Spleen (tissue), 7 donors: ENCODE measurements around the gene SDCBP2.

Experiments
- CTCF ChIP-seq, 11 experiments: fragments of 200-600 bp in 7 of 11; fragments of 450-650 bp in 4 of 11; sonication (generic) in 4 of 11; IDR thresholded peaks in 8 of 11; conservative IDR thresholded peaks in 3 of 11; 1 replicate in 7 of 11; 2 replicates in 4 of 11; pipeline versions ENCODE4 v1.4.0 to v1.8.0; 2016 to 2021; ENCODE audit warnings: antibody characterized with exemption in 11 of 11, inconsistent platforms in 4 of 11, mild to moderate bottlenecking in 1 of 11
- POLR2A ChIP-seq, 3 donors: fragments of 450-650 bp; IDR thresholded peaks; one replicate each; pipeline ENCODE4 v1.5.1; 2017; ENCODE audit warnings: antibody characterized with exemption in 3 of 3, mild to moderate bottlenecking in 1 of 3
- donor health status: DM: no; HTN: no; CAD: no; lungs with moderate emphysema.
- donor health status: DM: no; HTN: no; CAD: no.
- donor health status: DM: no; HTN: no; CAD: no.

- TF ChIP-seq CTCF (IDR thresholded peaks at IDR 0.05 in 8 of 11, conservative IDR thresholded peaks at IDR 0.05 in 3 of 11) (no peak), POLR2A (IDR thresholded peaks at IDR 0.05) (no peak)
These were observed 7.3 kb downstream of the SDCBP2 start for GRCh38 chr20:1321654-1321939.
